ENCODE measurements around the gene LRRC4C. TPM values are rescaled to one million over a fixed set of nuclear protein-coding genes. Genes with fewer than 3 reads are reported as not detected.

LRRC4C gene
- total RNA-seq, 1 experiment from 2014 or later = 0.13 TPM

DNA sequence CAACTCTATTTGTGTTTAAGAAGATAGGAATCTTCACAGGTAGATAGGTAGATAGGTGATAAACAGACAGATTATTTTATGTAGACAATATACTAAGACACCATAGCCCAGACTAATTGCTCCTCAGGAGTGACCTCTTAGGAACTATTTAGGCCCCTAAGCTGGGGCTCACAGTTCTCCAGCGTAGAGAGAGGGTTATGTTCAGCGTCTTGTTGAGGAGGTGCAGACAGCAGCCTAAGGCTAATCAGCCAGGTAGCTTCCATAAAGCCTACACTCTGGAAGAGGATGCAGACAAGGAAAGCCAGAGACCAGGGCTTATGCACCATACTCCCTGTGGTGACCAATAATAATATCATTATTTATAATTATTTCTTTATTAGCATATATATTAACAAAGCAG lies 705.2 kb downstream of the LRRC4C start:
- no peak overlapping the region for H4K91ac ChIP-seq (ENCODE audit: insufficient read length, low read depth, low read length)
- Mint-ChIP-seq H3K27me3 (ENCODE audit: low read depth) (no peaks in the 10 kb centered on the region), H3K9me3 (peaks cover 2 to 5% of the 10 kb centered on the region in 2 experiments; a peak in 3 of 5 replicates), H3K4me3 (no peak overlapping the region), H3K27ac (no peak overlapping the region), H3K36me3 (ENCODE audit: insufficient read depth in 1 of 3, low read depth in 3 of 3) (no peaks in the 10 kb centered on the region; a peak in 1 of 7 replicates), H3K4me1 (no peaks in the 10 kb centered on the region)
- H3K9ac ChIP-seq (ENCODE audit: extremely low read depth, insufficient read length, low read length) = no peak overlapping the region
- H3K14ac ChIP-seq (ENCODE audit: insufficient read depth, low read length) = no peak overlapping the region
- H2AK5ac ChIP-seq (ENCODE audit: insufficient read length, low read length) = no peak overlapping the region
- no peak overlapping the region for H4K8ac ChIP-seq (replicated peaks; ENCODE audit: insufficient read length, low read depth, low read length)
- DNase-seq = no peak
- H3K18ac ChIP-seq (ENCODE audit: insufficient read length, low read depth, low read length) = no peak overlapping the region
- no peaks in the 10 kb centered on the region for H3K23me2 ChIP-seq (ENCODE audit: insufficient read length, low read depth, low read length, poor library complexity, severe bottlenecking)
- TF ChIP-seq, protein P1, sequence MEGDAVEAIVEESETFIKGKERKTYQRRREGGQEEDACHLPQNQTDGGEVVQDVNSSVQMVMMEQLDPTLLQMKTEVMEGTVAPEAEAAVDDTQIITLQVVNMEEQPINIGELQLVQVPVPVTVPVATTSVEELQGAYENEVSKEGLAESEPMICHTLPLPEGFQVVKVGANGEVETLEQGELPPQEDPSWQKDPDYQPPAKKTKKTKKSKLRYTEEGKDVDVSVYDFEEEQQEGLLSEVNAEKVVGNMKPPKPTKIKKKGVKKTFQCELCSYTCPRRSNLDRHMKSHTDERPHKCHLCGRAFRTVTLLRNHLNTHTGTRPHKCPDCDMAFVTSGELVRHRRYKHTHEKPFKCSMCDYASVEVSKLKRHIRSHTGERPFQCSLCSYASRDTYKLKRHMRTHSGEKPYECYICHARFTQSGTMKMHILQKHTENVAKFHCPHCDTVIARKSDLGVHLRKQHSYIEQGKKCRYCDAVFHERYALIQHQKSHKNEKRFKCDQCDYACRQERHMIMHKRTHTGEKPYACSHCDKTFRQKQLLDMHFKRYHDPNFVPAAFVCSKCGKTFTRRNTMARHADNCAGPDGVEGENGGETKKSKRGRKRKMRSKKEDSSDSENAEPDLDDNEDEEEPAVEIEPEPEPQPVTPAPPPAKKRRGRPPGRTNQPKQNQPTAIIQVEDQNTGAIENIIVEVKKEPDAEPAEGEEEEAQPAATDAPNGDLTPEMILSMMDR (conservative IDR thresholded peaks at IDR 0.05) = no peak
- H3K27ac ChIP-seq (ENCODE audit: insufficient read length, low read depth, low read length) = no peak overlapping the region
- H2BK120ac ChIP-seq (ENCODE audit: low read depth, low read length, poor library complexity, severe bottlenecking) = no peak overlapping the region
- H3T11ph ChIP-seq (ENCODE audit: low read length) = no peak overlapping the region
- no peaks in the 10 kb centered on the region for H4K20me1 ChIP-seq (ENCODE audit: control insufficient read depth, insufficient read depth, insufficient read length)
- H3K4me2 ChIP-seq (ENCODE audit: insufficient read depth, insufficient read length, low read length) = no peak overlapping the region
- no peaks in the 10 kb centered on the region for H3K27me3 ChIP-seq (ENCODE audit: insufficient read depth, low read length)
- no peak overlapping the region for H3K56ac ChIP-seq (ENCODE audit: insufficient read length, low read depth, low read length)
- no peak overlapping the region for H3K4ac ChIP-seq (ENCODE audit: low read depth, low read length)
- no peak overlapping the region for H2BK5ac ChIP-seq (ENCODE audit: insufficient read length, low read length)
- no peak overlapping the region for H2AFZ ChIP-seq (ENCODE audit: low read length)
- H2BK20ac ChIP-seq (ENCODE audit: low read depth, low read length, poor library complexity, severe bottlenecking) = no peak overlapping the region
- H2BK12ac ChIP-seq (ENCODE audit: insufficient read length, low read depth, low read length) = no peak overlapping the region
- H3K9me3 ChIP-seq (ENCODE audit: control insufficient read depth, low read depth, low read length) = no peaks in the 10 kb centered on the region
- H4K5ac ChIP-seq (ENCODE audit: insufficient read length, low read depth, low read length) = no peak overlapping the region
- H3K23ac ChIP-seq (ENCODE audit: insufficient read length, low read depth, low read length) = no peak overlapping the region
- no peaks in the 10 kb centered on the region for H3K4me1 ChIP-seq (ENCODE audit: insufficient read depth, low read length)
- H2BK15ac ChIP-seq (ENCODE audit: low read depth, low read length) = no peak overlapping the region
- H3K79me1 ChIP-seq (ENCODE audit: insufficient read depth, low read depth, low read length, poor library complexity, severe bottlenecking) = no peaks in the 10 kb centered on the region
- H3K79me2 ChIP-seq (ENCODE audit: insufficient read depth, low read length) = no peaks in the 10 kb centered on the region
- WGBS (ENCODE audit: extremely low coverage, insufficient read length, low lambda C conversion rate) = no CpG with 5 or more reads among the region's 2 CpGs

Measured in H9 (cell line).